K562 (cell line): ENCODE data around the gene CLCNKB. TPM values are rescaled to one million over a fixed set of nuclear protein-coding genes. Genes with fewer than 3 reads are reported as not detected.

Experiments
- ASH1L ChIP-seq: fragments of 450-650 bp; IDR thresholded peaks from 2 replicates; pipeline ENCODE4 v1.6.1; 2018; ENCODE audit warnings: borderline replicate concordance, mild to moderate bottlenecking, low read depth; ENCODE audit not compliant: partially characterized antibody
- CBX1 ChIP-seq: sonication (generic); IDR thresholded peaks from 2 replicates; pipeline ENCODE4 v1.6.1; 2016; ENCODE audit warnings: antibody characterized with exemption, low read depth, mild to moderate bottlenecking
- DACH1 ChIP-seq: fragments of 450-650 bp; IDR thresholded peaks from 2 replicates; pipeline ENCODE4 v1.6.1; 2018; ENCODE audit not compliant: partially characterized antibody
- EHMT2 ChIP-seq: fragments of 450-650 bp; IDR thresholded peaks from 2 replicates; pipeline ENCODE4 v1.6.1; 2018; ENCODE audit warnings: antibody characterized with exemption
- ETV1 ChIP-seq: fragments of 450-650 bp; conservative IDR thresholded peaks from 2 replicates; pipeline ENCODE4 v1.6.1; 2016; ENCODE audit warnings: missing genetic modification characterization, control low read depth, low read depth, missing compliant biosample characterization
- FOXJ3 ChIP-seq: sonication (generic); formaldehyde crosslinking; IDR thresholded peaks from 2 replicates; pipeline ENCODE4 v1.4.0; 2020; ENCODE audit warnings: mild to moderate bottlenecking, missing genetic modification reagents
- HBP1 ChIP-seq: fragments of 450-650 bp; formaldehyde crosslinking; IDR thresholded peaks from 2 replicates; pipeline ENCODE4 v1.4.0; 2022; ENCODE audit warnings: missing genetic modification characterization
- HOMEZ ChIP-seq: fragments of 250-450 bp; sonication (Bioruptor Pico); IDR thresholded peaks from 2 replicates; pipeline ENCODE4 v1.4.0; 2020; ENCODE audit warnings: mild to moderate bottlenecking, moderate library complexity
- IRF2 ChIP-seq: sonication (generic); formaldehyde crosslinking; IDR thresholded peaks from 2 replicates; pipeline ENCODE4 v1.8.1; 2022; ENCODE audit warnings: mild to moderate bottlenecking, missing genetic modification reagents
- KLF10 ChIP-seq: fragments of 250-450 bp; sonication (Bioruptor Pico); IDR thresholded peaks from 2 replicates; pipeline ENCODE4 v1.6.1; 2021; ENCODE audit warnings: matching md5 sums
- KLF6 ChIP-seq: fragments of 250-450 bp; sonication (Bioruptor Pico); IDR thresholded peaks from 2 replicates; pipeline ENCODE4 v1.4.0; 2020; ENCODE audit warnings: mild to moderate bottlenecking, moderate library complexity, borderline replicate concordance
- MCM5 ChIP-seq: fragments of 450-650 bp; IDR thresholded peaks from 2 replicates; pipeline ENCODE4 v1.6.1; 2016; ENCODE audit warnings: low read depth
- NFXL1 ChIP-seq: fragments of 450-650 bp; formaldehyde crosslinking; IDR thresholded peaks from 2 replicates; pipeline ENCODE4 v1.4.0; 2021; ENCODE audit warnings: mild to moderate bottlenecking
- NRF1 ChIP-seq, 2 experiments: fragments of 450-650 bp; IDR thresholded peaks in 1 of 2; conservative IDR thresholded peaks in 1 of 2; 2 replicates each; pipeline ENCODE4 v1.6.1; 2014; ENCODE audit warnings: mild to moderate bottlenecking in 2 of 2
- POLR2H ChIP-seq: IDR thresholded peaks from 2 replicates; pipeline ENCODE4 v1.6.1; 2016; ENCODE audit warnings: missing genetic modification characterization, low read depth, mild to moderate bottlenecking, control low read depth, missing compliant biosample characterization, moderate library complexity
- SETDB1 ChIP-seq: IDR thresholded peaks from one replicate; pipeline ENCODE4 v1.6.1; 2012; ENCODE audit warnings: low read length, control low read depth, inconsistent platforms
- SIRT6 ChIP-seq: IDR thresholded peaks from one replicate; pipeline ENCODE4 v1.6.1; 2012; ENCODE audit warnings: low read depth, mild to moderate bottlenecking, control low read depth, inconsistent platforms, low read length, moderate library complexity
- SP1 ChIP-seq: sonication (generic); formaldehyde crosslinking; IDR thresholded peaks from 2 replicates; pipeline ENCODE4 v1.8.1; 2022; ENCODE audit warnings: mild to moderate bottlenecking, missing genetic modification reagents
- TAF1 ChIP-seq: IDR thresholded peaks from 2 replicates; pipeline ENCODE4 v1.6.1; 2011; ENCODE audit warnings: mild to moderate bottlenecking, low read length, moderate library complexity; ENCODE audit not compliant: insufficient read depth, control insufficient read depth, severe bottlenecking; ENCODE audit errors: extremely low read depth
- U2AF1 ChIP-seq: fragments of 200-400 bp; formaldehyde crosslinking; optimal IDR thresholded peaks from 2 replicates; pipeline ENCODE3; 2017; ENCODE audit warnings: mild to moderate bottlenecking, low read depth, low read length, moderate library complexity
- WHSC1 ChIP-seq: IDR thresholded peaks from one replicate; pipeline ENCODE4 v1.6.1; 2012; ENCODE audit warnings: low read length, control low read depth, inconsistent platforms
- ZFP36 ChIP-seq: fragments of 150-350 bp; IDR thresholded peaks from 2 replicates; pipeline ENCODE4 v1.6.1; 2018; ENCODE audit warnings: low read length, low read depth; ENCODE audit not compliant: partially characterized antibody
- ZNF23 ChIP-seq: fragments of 250-450 bp; sonication (Bioruptor Pico); IDR thresholded peaks from 2 replicates; pipeline ENCODE4 v1.4.0; 2020; ENCODE audit warnings: mild to moderate bottlenecking
- ZNF717 ChIP-seq: fragments of 250-450 bp; sonication (Bioruptor Pico); IDR thresholded peaks from 2 replicates; pipeline ENCODE4 v1.5.0; 2021
- ZNF740 ChIP-seq, 3 experiments: fragments of 200-800 bp in 1 of 3; sonication (Bioruptor generic) in 1 of 3; sonication (generic) in 1 of 3; formaldehyde crosslinking in 1 of 3; IDR thresholded peaks; 2 replicates each; pipeline versions ENCODE4 v1.6.1 to v1.8.0; 2016 to 2022; ENCODE audit warnings: mild to moderate bottlenecking in 2 of 3, missing compliant biosample characterization in 2 of 3, missing genetic modification characterization in 2 of 3, missing genetic modification reagents in 1 of 3
- ZNF766 ChIP-seq: fragments of 200-800 bp; sonication (Bioruptor generic); conservative IDR thresholded peaks from 2 replicates; pipeline ENCODE4 v1.6.1; 2016; ENCODE audit warnings: missing genetic modification characterization, missing compliant biosample characterization
- polyA plus RNA-seq, 8 experiments: library from polyadenylated mRNA; depleted of rRNA in 4 of 8; stranded (reverse) in 5 of 8; unstranded in 3 of 8; fragments of >200 nt; fragmentation: Nextera tagmentation in 2 of 8; fragmentation: Illumina TruSeq in 1 of 8; extraction: Ambion mirVana in 2 of 8; extraction: Trizol in 1 of 8; gene quantifications; 2 replicates each; pipeline versions ENCODE4 v1.2.1 to v1.2.3, GENCODE V29; 2011 to 2014; ENCODE audit warnings: inconsistent platforms in 1 of 8, missing spikeins in 1 of 8
- total RNA-seq, 7 experiments: library from RNA; depleted of rRNA in 6 of 7; stranded (reverse); fragments of >200 nt in 6 of 7; fragmentation: Illumina TruSeq in 2 of 7; extraction: Trizol in 2 of 7; gene quantifications; 2 replicates each; pipeline versions ENCODE4 v1.2.1 to v1.2.3, GENCODE V29; 2011 to 2021; ENCODE audit warnings: low replicate concordance in 1 of 7

The CLCNKB gene
- total and polyA plus RNA-seq, 9 of the 15 experiments (the other 6 are each of a cell fraction or from before 2014, with no cell fraction given), result 0.08 to 1.7 (median 0.64) TPM

- TF ChIP-seq HOMEZ (no peak), MCM5 (no peak), IRF2 (CRISPR knock-in tag) (no peak), HBP1 (CRISPR knock-in tag) (no peak), FOXJ3 (CRISPR knock-in tag) (no peak), SP1 (CRISPR knock-in tag) (no peak), ZNF766 (CRISPR knock-in tag) (no peak), SIRT6 (no peak), ZNF717 (CRISPR knock-in tag) (no peak), DACH1 (peak; percentile 78), CBX1 (0 out of 2 replicates have a peak, but pooled peaks have one; percentile 52), WHSC1 (no peak), TAF1 (no peak), ETV1 (tag) (no peak), ZNF23 (CRISPR knock-in tag) (no peak), NFXL1 (CRISPR knock-in tag) (no peak), NRF1 (conservative IDR thresholded peaks at IDR 0.05 in 1 of 2, IDR thresholded peaks at IDR 0.05 in 1 of 2) (no peak), ASH1L (no peak), POLR2H (no peak), U2AF1 (no peak), SETDB1 (no peak), KLF6 (CRISPR knock-in tag) (0 out of 2 replicates have a peak, but pooled peaks have one; percentile 31), KLF10 (CRISPR knock-in tag) (no peak), ZNF740 (CRISPR knock-in tag; IDR thresholded peaks at IDR 0.05) (peak; percentile 83), ZNF740 (tag; IDR thresholded peaks at IDR 0.05) (peak in 1 of 2 experiments; percentile 86; a peak in 2 of 4 replicates), ZFP36 (peak; percentile 96), EHMT2 (no peak)
Measured at GRCh38 chr1:16013220-16013907, 30.2 kb upstream of the CLCNKB start (continued).
